Femur (tissue), 1 donor: ENCODE results near the gene TTBK2.

Source experiments
- DNase-seq: peaks from one replicate; pipeline ENCODE4 v3.0.0-alpha.2; 2017

TTBK2 gene

DNA sequence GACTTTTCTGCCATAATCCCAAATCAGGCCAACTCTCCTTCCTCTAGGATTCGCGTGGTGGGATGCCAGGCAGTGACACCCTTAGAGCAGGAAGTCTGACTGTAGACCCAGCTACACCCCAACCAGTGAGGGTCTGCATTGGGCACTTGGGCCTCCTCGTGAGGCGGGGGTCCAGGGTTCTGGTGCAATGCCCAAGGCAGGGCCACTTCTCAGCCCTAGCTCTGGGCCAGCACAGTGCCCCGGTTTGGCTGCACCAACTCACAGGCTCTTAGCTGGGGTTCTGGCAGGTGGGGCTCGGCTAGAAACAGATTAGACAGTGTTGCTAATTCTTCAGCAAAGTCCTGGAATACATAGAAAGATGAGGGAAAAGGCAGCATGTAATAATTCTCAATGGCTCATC lies 196.3 kb downstream of the TTBK2 start:
- no peak for DNase-seq

DNA sequence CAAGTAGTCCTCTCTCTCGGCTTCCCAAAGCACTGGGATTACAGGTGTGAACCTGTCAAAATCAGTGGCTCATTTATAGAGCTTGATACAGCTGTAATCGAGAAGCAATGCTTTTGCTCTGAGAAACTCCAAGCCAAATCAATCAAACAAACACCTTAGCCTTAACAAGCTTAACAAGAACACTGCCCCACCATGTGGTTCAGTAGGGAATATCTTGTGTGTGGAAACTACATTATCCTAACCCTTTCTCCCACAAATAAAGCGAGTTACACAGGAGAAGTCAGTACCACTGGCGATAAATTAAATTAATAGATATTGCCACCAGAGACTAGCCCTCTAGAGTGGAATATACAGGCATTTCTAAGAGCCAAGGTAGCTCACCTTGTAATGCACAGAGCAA lies 197.5 kb downstream of the TTBK2 start:
- DNase-seq: no peak

DNA sequence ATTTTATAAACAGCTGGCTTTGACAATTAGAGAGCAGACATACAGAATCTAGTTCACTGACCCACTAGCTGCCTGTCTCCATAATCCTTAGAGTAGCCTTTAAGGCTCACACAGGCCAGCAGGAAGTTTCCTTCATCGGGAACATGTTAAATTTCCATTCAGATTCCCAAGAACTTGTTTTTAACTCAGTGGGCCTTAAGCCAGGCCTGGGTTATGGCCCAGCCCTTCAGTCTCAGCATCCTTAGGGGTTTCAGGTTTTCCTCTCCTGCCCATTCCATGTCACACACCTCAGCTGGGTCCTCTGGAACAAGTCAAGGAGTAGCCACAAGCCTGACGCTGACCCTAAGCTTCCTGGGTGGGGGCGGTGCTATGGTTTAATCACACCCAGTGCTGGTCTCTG lies 198.7 kb downstream of the TTBK2 start:
- DNase-seq: no peak

DNA sequence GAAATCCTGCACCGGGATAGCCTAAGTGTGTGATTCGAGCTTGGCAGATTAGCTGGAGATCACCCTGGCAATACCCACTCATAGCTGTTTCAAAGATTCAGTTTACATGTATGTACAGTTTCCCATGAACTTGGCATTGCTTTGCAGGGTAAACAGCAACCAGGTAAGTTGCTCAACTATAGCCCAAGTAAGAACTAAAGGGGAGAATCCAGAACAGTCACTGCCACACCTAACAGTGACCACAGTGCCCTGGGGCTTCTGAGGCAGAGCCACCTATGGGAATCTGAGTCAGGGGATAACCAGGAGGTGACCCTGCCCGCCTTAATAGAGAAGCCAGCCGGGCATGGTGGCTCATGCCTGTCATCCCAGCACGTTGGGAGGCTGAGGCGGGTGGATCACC lies 199.6 kb downstream of the TTBK2 start:
- DNase-seq: no peak

DNA sequence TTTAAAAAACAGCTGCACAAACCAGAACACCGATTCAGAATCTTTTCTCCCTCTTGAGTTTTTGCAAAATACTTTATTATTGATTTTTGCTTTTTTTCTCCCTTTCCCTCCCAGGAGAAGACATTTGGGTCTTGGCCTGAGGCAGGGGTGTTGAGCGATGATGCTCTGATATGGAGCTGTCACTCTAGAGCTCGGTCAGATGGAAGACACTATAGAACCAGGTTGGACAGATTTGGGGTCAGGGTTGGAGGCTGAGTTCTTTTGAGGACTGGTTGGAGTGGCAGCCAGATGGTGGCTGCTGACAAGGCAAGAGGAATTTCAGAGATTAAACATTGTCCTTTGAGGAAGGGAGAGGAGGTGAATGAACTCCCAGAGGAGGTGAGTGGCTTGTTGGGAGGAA lies 200.5 kb downstream of the TTBK2 start:
- no peak for DNase-seq

DNA sequence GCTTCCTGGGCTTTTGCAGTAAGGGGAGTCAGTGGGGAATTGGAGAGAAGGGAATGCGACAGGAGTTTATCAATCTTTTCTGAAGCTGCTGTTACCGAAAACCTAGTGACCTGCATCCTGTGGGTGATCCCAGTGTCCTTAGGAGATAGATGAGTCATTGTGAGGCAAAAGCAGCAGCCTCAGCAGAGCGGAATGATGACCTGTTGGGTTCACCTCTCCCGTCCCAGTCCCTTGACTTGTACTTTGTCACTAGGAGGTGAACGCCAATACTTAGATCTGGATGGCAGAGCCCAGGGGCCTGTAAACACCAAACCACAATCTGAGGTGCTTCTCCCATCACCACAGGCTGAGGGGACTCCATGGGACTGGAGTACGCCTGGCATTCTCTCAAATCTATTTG lies 201.5 kb downstream of the TTBK2 start:
- no peak for DNase-seq

DNA sequence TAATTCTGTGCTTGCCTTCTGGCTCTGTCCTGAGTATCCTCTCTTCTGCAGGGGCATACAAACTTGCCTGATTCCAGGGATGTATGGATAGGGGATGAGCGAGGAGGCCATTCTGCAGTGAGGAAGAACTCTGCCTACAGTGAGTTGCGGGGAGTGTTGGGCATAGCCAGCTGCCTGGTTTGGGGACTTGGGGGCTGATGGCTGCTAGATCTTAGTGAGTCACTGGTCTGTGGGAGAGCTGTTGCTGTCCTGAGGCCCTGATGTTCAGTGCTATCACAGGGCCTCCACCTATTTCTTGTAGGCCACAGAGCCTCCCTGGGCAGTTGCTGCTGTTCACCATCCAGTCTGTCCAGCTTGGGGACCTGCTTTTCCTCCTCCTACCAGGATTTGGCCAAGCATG lies 204.0 kb downstream of the TTBK2 start:
- DNase-seq: no peak

DNA sequence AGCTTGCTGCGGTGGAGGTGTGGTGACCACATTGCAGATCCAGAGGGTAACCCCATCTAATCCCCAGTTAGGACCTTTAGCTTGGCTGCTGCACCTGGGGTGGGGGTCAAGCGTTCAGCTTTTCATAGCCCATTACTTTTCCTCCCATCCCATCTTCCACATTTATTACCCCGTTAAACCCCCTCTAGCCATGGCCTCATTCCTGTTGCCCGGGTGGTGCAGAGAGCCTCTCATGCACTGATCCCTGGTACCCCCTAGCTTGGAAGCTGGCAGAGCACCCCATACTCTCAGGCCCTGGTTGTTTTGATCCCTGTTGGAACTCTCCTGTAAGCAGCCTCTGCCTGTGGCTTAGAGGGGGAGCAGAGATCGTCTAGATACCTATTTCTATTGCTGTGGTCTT lies 204.5 kb downstream of the TTBK2 start:
- DNase-seq: no peak

DNA sequence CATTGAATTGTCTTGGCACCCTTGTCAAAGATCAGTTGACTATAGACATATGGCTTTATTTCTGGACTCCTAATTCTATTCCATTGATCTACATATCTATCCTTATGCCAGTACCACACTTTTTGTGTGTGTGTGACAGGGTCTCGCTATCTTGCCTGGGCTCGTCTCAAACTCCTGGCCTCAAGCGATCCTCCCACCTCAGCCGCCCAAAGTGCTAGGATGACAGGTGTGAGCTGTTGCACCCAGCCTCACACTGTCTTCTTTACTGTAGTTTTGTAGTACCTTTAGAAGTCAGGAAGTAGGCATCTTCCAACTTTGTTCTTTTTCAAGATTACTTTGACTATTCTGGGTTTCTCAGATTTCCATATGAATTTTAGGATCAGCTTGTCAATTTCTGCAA lies 208.0 kb downstream of the TTBK2 start:
- DNase-seq: no peak

DNA sequence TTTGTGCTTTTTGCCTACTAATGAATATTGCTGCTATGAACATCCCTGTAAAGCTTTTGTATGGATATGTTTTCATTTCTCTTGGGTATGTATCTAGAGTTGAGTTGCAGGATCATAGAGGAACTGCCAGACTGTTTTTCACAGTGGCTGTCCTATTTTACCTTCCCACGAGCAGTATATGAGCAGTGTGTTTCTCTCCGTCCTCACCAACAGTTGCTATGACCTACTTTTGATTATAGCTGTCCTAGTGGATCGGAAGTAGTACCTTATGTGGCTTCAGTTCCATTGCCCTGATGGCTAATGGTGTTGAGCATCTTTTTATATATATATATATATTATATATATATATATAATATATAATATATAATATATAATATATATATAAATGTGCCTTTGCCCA lies 208.8 kb downstream of the TTBK2 start:
- DNase-seq: no peak

DNA sequence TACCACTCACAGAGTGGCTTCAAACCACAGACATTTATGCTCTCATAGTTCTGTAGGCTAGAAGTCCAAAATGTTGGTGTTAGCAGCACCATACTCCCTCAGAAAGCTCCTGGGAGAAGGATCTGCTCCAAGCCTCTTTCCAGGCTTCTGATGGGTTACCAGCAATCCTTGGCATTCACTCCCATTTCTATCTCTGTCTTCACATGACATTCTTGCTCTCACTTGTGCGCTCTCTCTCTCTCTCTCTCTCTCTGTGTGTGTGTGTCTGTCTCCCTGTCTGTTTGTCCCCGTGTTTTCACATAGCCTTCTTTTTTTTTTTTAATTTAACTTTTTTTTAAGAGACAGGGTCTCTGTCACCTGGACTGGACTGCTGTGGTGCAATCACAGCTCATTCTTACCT lies 209.9 kb downstream of the TTBK2 start:
- DNase-seq: no peak

DNA sequence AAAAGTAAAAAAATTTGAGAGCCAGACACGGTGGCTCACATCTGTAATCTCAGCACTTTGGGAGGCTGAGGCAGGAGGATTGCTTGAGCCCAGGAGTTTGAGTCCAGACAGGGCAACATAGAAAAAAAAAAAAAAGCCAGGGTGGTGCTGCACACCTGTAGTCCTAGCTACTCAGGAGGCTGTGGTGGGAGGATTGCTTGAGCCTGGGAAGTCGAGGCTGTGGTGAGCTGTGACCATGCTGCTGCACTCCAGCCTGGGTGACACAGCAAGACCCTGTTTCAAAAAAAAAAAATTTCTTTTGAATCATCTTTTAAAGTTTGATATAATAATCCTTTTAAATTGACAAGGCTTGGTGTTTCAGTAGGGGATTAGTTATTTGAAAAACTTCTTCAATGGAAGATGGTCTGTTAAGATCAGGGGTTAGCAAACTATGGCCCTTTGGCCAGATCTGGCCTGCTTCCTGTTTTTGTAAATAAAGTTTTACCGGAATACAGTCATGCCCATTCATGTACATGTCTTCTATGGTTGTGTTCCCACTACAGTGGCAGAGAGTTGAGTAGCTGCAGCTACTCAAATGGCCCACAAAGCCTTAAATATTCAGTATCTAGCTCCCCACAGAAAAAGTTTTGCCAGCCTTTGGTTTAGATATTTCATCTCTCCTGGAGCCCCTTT lies 212.6 kb downstream of the TTBK2 start:
- DNase-seq: no peak

DNA sequence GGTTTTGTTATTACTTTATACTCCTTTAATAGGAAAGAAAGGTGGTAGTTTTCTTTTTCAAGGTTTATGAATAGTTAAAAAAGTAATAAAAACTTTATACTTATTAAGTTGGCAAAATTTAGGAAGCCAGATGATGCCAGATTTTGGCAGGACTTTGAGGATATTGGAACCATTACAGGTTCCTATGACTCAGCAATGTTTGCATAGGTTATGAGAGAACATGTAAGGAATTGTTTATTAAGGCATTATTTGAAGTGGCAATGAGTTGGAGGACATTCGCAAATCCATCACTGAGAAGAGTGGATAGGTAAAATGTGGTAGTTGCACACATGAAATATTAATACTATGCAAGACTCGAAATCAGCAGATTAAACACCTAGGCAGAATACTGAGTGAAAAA lies 213.5 kb downstream of the TTBK2 start:
- DNase-seq: no peak

DNA sequence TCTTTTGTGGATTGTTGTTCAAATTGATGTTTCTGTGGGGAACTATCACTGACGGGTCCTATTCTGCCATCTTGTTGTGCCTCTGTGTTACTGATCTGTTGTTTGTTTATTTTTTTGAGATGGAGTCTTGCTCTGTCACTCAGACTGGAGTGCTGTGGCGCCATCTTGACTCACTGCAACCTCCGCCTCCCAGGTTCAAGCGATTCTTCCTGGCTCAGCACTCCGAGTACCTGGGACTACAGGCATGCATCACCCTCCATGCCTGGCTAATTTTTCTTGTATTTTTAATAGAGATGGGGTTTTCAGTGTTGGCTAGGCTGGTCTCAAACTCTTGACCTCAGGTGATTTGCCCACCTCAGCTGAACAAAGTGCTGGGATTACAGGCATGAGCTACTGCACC lies 215.2 kb downstream of the TTBK2 start:
- DNase-seq: no peak

DNA sequence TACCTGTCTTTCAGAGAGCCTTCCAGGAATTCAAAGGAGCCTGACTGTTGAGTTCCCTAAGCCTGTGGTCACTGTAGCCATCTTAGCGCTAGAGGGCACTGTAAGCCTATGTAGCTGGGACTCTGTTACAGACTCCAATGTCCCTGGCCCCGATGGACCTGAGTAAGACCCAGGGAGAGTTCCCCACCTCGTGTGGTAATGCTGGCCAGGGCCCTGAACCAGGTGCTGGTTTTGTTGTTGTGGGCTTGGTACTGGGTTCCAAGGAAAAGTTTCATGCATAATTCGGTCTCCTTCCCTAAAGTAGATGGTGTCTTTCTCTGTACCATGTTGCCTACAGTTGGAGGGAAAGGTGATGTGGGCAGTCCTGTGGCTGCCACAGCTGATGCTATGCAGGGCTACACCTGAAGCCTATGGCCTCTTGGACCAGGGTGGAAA lies 216.1 kb downstream of the TTBK2 start:
- peak; percentile 57 for DNase-seq

DNA sequence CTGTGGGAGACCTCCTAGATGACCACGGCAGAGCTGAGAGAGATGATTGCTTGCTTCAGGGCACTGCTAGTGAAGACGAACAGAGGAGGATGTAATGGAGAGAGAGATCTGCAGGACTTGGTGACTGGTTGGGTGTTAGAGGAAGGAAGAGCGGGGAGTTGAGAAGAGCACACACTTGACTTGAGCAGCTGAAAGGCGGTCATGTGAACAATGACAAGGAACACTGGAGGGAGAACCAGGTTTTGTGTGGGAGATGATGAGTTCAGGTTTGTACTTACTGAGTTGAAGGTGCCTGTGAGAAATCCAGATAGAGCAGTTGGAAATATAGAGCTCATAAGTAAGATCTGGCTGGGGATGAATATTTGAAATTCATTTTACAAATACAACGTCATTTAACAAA lies 224.0 kb downstream of the TTBK2 start:
- DNase-seq: no peak

DNA sequence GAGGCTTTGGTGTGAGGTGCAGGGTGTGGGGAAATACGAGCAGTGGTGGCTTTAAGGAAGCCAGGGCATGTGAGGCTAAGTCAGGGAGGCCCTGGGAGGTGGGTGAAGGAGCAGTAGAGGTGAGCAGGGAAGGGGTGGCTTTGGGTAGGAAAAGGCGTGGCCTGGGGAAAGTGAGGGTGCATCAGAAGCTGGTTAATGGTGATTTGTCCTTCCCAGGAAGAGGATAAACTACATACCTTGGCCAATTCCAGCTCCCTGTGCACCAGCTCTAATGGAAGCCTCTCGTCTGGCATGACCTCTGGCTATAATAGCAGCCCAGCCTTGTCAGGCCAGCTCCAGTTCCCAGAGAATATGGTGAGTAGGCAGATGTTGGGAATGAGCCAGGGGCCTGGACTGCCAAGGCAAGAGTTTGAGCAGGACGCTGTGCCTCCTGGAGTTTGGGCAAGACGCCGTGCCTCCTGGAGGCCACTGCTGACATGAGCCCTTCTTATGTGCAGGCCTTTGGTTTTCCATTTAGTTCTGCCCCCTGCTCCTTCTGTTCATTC lies 225.0 kb downstream of the TTBK2 start:
- DNase-seq: no peak

DNA sequence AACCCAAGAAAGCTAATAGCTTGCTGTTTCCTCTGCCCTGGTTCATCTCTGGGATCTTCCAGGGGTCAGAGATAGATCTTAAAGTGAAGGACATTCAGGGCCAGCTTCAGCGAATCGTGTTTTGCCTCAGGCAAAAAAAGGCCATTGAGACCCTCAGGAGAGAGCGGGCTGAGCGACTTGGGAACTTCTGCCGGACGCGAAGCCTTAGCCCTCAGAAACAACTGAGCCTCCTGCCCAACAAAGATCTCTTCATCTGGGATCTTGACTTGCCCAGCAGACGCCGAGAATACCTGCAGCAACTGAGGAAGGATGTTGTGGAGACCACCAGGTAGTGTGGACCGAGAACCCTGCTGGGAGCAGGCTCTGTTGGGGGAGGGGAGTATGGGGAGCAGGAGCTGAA lies 226.2 kb downstream of the TTBK2 start:
- no peak for DNase-seq

DNA sequence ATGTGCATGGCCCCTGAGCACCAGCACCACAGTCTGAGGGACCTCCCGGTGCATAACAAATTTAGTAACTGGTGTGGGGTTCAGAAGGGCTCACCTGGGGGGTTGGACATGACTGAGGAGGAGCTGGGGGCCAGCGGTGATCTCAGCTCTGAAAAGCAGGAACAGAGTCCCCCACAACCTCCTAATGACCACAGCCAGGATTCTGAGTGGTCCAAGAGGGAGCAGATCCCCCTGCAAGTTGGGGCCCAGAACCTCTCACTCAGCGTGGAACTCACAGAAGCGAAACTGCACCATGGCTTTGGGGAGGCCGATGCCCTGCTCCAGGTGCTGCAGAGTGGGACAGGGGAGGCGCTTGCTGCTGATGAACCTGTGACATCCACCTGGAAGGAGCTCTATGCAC lies 226.6 kb downstream of the TTBK2 start:
- DNase-seq: no peak

DNA sequence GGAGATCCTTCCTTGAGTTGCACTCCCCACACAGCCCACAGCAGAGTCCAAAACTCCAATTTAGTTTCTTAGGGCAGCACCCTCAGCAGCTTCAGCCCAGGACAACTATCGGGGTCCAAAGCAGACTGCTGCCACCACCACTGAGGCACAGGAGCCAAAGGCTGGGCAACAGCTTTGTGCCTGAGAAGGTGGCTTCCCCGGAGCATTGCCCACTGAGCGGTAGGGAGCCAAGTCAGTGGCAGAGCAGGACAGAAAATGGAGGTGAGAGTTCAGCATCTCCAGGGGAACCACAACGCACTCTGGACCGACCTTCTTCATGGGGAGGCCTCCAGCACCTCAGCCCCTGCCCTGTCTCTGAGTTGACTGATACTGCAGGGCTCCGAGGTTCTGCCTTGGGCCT lies 227.1 kb downstream of the TTBK2 start:
- DNase-seq: no peak

DNA sequence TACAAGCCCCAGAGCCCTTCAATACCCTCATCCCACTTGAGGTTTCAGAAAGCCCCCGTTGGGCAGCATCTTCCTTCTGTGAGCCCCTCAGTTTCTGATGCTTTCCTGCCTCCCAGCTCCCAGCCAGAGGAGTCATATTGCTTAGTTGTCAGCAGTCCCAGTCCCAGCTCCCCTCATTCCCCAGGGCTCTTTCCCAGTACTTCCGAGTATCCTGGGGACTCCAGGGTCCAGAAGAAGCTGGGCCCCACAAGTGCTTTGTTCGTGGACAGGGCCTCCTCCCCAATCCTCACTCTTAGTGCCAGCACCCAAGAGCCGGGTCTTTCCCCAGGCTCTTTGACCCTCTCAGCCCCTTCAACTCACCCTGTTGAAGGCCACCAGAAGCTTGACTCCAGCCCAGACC lies 227.6 kb downstream of the TTBK2 start:
- DNase-seq: no peak

DNA sequence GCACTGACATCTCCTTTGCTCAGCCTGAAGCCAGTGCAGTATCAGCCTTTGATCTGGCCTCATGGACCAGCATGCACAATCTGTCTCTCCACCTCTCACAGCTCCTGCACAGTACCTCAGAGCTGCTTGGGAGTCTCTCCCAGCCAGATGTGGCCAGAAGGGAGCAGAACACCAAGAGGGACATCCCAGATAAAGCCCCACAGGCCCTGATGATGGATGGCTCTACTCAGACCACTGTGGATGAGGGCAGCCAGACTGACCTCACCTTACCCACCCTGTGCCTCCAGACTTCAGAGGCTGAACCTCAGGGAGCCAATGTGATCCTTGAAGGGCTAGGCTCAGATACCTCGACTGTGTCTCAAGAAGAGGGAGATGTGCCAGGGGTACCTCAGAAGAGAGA lies 228.0 kb downstream of the TTBK2 start:
- DNase-seq: no peak

DNA sequence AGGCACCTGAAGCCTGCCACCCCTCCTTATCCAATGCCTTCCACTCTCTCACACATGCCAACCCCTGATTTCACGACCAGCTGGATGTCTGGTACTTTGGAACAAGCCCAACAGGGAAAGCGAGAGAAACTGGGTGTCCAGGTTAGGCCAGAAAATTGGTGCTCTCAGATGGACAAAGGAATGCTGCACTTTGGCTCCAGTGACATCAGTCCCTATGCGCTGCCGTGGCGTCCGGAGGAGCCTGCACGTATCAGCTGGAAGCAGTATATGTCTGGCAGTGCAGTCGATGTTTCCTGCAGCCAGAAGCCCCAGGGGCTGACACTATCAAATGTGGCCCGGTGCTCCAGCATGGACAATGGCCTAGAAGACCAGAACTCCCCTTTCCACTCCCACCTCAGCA lies 228.8 kb downstream of the TTBK2 start:
- no peak for DNase-seq

DNA sequence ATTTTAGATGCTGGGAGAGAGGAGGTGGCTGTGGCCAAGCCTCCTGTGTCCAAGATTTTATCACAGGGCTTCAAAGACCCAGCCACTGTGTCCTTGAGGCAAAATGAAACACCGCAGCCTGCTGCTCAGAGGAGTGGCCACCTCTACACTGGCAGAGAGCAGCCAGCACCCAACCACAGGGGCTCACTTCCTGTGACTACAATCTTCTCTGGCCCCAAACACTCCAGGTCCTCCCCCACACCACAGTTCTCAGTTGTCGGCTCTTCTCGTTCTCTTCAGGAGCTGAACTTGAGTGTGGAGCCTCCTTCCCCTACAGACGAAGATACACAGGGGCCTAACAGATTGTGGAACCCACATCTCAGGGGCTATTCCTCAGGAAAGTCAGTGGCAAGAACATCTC lies 229.3 kb downstream of the TTBK2 start:
- no peak for DNase-seq
